NCI-H1105 treated with DMSO at 0.1 percent for 48 hours (cell line): ENCODE results near the gene SLC2A1.
A peak's percentile ranks its signal among the peaks of the same experiment; 100 is the strongest.
"Not testable (repeated sequence)": the region's sequence is repeated elsewhere in the genome, so short reads cannot be mapped to it uniquely, and the experiment has no call there.

Experiments
- DNase-seq: peaks from one replicate; lab custom pipeline; 2025; lab: John Stamatoyannopoulos, UW

Gene SLC2A1

GRCh38 chr1:42929434-42930177 is 29.1 kb downstream of the SLC2A1 start:
- DNase-seq, result no peak

DNA sequence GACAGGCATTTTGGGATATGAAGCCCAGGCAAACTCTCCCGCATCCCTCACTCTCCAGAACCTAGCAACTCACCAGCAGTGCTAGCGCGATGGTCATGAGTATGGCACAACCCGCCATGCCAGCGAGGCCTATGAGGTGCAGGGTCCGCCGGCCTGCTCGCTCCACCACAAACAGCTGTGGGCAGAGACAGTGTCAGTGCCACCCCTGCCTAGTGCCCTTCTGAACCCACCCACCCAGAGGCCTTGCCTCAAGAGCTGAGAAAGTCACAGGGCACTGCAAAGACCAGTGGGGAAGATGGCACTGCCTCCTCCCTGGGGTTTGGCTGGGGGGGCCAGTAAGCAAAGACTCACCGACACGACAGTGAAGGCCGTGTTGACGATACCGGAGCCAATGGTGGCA is 29.8 kb downstream of the SLC2A1 start:
- DNase-seq, result no peak

GRCh38 chr1:42927920-42928505 is 30.7 kb downstream of the SLC2A1 start:
- DNase-seq, result no peak

DNA sequence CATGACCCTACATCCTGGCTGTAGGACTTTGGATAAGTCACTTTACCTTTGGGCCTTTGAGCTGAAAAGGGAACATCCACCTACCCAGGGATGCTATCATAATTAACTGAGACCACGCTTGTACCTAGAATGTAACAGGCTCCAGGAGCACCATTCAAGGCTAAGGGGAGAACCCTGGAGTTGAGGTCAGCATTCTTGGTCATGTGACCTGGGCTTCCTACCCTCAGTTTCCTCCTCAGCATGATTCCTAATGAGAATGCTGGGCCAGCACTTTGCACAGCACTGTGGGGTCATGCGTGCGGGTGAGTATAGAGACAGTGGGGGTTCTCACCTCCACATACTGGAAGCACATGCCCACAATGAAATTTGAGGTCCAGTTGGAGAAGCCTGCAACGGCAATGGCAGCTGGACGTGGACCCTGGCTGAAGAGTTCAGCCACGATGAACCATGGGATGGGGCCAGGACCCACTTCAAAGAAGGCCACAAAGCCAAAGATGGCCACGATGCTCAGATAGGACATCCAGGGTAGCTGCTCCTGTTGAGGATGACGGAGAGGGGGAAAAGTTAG is 31.3 kb downstream of the SLC2A1 start:
- no peak for DNase-seq

DNA sequence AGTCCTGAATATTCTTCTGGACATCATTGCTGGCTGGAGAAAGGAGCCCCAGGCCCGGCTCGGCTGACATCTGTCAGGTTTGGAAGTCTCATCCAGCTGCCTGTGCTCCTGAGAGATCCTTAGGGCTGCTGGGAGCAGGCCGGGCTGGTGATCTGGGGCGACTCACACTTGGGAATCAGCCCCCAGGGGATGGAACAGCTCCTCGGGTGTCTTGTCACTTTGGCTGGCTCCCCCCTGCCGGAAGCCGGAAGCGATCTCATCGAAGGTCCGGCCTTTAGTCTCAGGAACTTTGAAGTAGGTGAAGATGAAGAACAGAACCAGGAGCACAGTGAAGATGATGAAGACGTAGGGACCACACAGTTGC is 31.8 kb downstream of the SLC2A1 start:
- DNase-seq, result no peak

GRCh38 chr1:42926235-42926878 is 32.3 kb downstream of the SLC2A1 start:
- no peak for DNase-seq

DNA sequence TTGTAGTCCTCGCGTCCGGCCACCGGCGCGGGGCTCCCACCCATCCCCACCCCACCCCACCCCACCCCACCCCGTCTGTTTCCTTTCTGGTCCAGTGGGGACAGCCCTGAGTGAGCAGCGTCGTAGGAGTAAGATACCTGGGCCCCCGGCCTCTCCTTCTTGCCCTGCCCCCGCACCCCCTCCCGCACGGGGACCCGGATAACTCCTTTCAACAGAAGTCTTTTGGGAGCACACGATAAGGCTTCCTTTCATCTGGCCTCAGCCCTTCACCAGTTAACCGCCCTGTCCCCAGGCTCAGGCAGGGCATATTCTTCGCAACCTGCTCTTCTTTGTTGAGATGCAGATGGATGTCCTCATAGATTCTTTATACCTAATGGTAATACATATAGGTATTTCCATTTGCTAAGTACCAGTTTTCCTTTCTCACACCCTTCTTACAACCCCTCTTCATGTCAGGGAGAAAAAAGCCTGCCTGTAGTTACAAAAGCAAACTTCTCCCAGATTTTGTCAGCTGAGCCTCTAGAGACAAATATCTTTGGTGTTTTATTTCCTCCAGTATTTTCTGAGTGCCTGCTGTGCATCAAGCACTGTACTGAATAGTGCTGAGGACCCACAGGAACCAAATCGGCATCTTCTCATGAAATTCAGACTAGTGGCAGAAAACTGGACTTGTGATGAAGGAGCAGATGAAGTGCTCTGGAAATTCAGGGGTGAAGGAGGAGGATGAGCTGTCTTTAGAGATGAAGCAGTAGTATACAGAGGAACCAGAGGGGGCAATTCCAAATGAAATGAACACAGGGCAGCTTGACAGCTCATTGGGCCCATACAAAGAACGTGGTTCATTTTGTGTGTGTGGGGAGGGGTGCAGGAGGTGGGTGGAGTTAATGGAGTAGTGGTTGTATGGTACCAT is 33.6 kb downstream of the SLC2A1 start:
- peak; percentile 40 for DNase-seq

DNA sequence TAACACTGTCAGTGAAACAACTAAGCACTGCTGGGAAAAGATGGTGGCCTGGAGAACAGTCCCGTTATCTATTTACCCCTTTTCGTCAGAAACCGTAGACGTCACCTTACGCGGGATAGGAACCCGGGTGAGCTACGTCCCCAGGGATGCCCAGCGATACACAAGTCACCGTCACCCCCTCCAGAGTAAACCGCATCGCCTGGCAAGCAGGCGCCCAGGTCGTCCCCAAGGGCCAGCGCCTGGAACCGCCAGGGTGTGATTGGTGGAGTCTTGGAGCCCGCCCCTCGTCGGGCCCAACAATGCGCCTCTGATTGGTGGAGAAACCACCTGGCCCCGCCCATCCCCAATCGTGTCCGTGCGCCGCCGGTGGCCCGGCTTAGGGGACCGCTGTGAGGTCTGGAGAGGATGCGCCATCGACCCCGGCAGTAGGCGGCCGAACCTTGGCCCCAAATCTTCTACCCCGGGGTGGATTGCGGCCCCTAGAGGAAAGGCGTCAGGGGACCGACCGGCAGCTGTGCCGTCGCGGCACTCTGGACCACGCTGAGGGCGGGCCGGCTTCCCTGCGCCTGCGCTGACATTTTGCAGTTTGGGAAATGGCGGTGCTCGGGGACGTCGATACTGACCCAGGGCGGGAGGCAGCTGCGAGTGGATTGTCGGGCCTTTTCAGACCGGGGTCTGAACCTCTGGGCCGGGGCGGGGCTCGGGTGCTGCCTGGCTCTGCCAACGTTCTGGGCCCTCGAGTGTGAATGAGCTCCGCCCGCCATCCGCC is 34.4 kb downstream of the SLC2A1 start:
- DNase-seq, result peak; percentile 96

DNA sequence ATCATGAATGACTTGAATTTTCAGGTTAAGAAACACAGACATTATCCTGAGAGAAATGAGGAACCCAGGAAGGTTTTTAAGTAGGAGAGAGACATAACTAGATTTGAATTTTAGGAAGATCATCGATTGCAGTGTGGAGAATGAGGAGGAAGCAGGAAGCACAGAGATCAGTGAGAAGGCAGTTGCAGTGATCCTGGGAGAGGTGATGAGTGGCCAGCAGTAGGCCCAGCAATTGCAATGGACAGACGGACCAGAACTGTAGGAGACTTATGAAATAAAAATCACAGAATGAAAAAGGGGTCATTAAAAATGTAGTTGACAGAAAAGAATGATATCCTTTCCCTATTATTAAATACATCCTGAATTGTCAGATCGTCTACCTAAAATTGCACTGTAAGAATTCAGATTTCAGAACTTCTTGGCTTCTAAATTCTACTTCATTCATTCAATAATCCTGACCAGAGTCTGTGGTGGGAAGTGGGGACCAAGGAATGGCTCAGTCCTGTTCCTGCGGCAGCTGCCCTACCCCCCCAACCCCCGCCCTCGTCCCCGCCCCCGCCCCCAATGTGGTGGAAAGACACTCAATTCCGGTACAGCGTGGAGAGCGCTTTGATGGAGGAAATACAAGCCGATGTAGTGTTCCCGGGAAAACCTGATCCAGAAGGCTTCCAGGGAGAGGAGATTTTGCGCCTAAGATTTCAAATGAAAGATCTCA is 35.1 kb downstream of the SLC2A1 start:
- no peak for DNase-seq

DNA sequence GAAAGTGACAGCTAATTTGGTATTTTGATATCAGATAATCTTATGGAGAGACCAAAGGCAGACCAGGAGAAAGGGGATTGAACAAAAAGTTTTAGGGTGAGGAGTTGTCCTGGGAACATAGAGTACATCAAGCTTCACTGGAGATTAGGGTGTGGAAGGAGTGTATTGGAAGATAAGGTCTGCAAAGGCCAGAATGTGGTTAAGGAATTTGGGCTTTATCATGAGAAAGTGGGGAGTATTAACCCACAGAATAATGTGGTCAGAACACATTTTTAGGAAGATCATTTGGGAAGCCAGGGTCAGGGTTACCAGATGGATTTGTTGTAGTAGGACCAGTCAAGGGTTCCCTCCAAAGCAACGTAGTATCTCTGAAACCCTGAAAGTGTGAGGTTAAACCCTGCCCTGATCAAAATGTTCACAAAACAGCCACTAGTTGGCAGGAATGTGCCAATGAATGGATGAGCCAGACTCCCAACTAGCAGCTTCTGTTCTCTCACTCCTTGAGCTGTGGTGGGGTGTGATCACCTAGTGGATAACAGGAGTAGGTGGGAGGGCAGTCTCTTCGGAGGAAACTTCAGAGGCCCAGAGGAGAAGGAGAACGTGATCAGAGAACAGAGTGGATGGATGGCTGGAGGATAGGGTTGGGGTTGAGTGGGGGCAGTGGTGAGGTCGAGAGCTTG is 35.8 kb downstream of the SLC2A1 start:
- DNase-seq, result peak; percentile 71

- no peak for DNase-seq
Measured at GRCh38 chr1:42921769-42922168, 36.9 kb downstream of the SLC2A1 start.

- DNase-seq, result not testable (repeated sequence)
Measured at GRCh38 chr1:42919651-42920050, 39.0 kb downstream of the SLC2A1 start.

- DNase-seq, result no peak
Measured at GRCh38 chr1:42917241-42917495, 41.5 kb downstream of the SLC2A1 start.

DNA sequence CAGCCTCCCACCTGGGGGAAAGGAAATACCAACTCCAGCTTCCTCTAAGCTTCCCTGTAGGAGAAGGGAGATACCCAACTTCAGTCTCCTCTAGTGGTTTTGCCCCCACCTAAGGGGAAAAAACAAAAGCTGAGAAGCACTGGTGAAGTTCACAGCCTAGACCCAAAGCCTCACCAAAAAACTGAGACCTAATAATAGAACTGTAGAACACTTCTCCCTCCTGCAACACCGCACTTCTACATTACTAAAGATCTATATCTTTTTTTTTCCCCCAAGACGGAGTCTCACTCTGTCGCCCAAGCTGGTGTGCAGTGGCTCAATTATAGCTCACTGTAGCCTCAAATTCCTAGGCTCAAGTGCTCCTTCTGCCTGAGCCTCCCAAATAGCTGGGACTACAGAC is 43.2 kb downstream of the SLC2A1 start:
- no peak for DNase-seq

DNA sequence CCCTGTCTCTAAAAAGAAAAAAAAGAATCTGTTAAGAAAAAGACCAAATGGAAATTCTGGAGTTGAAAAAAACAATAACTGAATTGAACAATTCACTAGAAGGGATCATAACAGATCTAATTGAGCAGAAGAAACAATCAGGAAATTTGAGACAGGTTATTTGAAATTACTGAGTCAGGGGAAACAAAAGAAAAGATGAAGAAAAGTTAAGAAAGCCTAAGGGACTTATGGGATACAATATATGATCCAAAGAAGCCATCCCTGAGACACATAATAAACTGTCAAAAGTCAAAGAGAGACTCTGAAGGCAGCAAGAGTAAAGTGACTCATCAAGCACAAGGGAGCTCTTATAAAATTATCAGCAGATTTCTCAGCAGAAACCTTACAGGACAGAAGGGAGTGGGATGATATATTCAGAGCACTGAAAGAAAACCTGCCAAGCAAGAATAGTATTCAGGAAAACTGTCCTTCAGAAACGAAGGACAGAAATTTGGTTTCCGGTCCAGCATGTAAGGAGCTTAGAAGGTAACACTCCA is 44.5 kb downstream of the SLC2A1 start:
- no peak for DNase-seq

GRCh38 chr1:42913426-42914091 is 45.1 kb downstream of the SLC2A1 start:
- DNase-seq, result peak; percentile 81

- DNase-seq, result no peak
Measured at GRCh38 chr1:42910985-42911384, 47.7 kb downstream of the SLC2A1 start.

- DNase-seq, result no peak
Measured at GRCh38 chr1:42908046-42908445, 50.6 kb downstream of the SLC2A1 start.

GRCh38 chr1:42904434-42904833 is 54.2 kb downstream of the SLC2A1 start:
- DNase-seq, result no peak
